Loucy (cell line): ENCODE data around the gene PPP1R12B.

Experiments
- H2AFZ ChIP-seq: fragments of 200-600 bp; sonication (generic); 2 replicates; pipeline ENCODE4 v1.6.0; 2016; ENCODE audit warnings: antibody characterized with exemption, mild to moderate bottlenecking, low read length, moderate library complexity
- H3F3A ChIP-seq: fragments of 200-600 bp; 2 replicates; pipeline ENCODE4 v1.6.0; 2016; ENCODE audit warnings: antibody characterized with exemption, low read depth, mild to moderate bottlenecking
- H3K27me3 ChIP-seq: fragments of 200-600 bp; sonication (generic); 2 replicates; pipeline ENCODE4 v1.6.1; 2014; ENCODE audit warnings: low read length, mild to moderate bottlenecking; ENCODE audit not compliant: insufficient read depth, poor library complexity, severe bottlenecking
- H3K36me3 ChIP-seq: fragments of 200-600 bp; sonication (generic); 2 replicates; pipeline ENCODE4 v1.6.1; 2016; ENCODE audit warnings: low read length; ENCODE audit not compliant: insufficient read depth
- H3K4me1 ChIP-seq: fragments of 200-600 bp; sonication (generic); 2 replicates; pipeline ENCODE4 v1.5.1; 2014; ENCODE audit warnings: low read length, mild to moderate bottlenecking; ENCODE audit not compliant: insufficient read depth, poor library complexity, severe bottlenecking
- H3K4me2 ChIP-seq: fragments of 200-600 bp; sonication (generic); 2 replicates; pipeline ENCODE4 v1.6.0; 2014; ENCODE audit warnings: antibody characterized with exemption, low read length, low read depth, mild to moderate bottlenecking; ENCODE audit not compliant: poor library complexity, severe bottlenecking
- H3K4me3 ChIP-seq: fragments of 200-600 bp; sonication (generic); 2 replicates; pipeline ENCODE4 v1.5.1; 2014; ENCODE audit warnings: low read length, mild to moderate bottlenecking, mixed read lengths; ENCODE audit not compliant: poor library complexity, severe bottlenecking
- H3K79me2 ChIP-seq: fragments of 200-600 bp; sonication (generic); 2 replicates; pipeline ENCODE4 v1.6.1; 2014; ENCODE audit warnings: low read length; ENCODE audit not compliant: insufficient read depth
- H3K9ac ChIP-seq: fragments of 200-600 bp; sonication (generic); 2 replicates; pipeline ENCODE4 v1.6.0; 2014; ENCODE audit warnings: mild to moderate bottlenecking, low read depth, low read length, moderate library complexity; ENCODE audit not compliant: poor library complexity, severe bottlenecking
- H3K9me2 ChIP-seq: fragments of 200-600 bp; sonication (generic); replicated peaks from 2 replicates; pipeline ENCODE4 v1.6.1; 2016; ENCODE audit warnings: low read depth, low read length, mixed read lengths
- H3K9me3 ChIP-seq: fragments of 200-600 bp; sonication (generic); 2 replicates; pipeline ENCODE4 v1.6.1; 2014; ENCODE audit warnings: mild to moderate bottlenecking, antibody characterized with exemption, low read length, low read depth; ENCODE audit not compliant: insufficient read depth
- H4K20me1 ChIP-seq: fragments of 200-600 bp; sonication (generic); 2 replicates; pipeline ENCODE4 v1.6.0; 2014; ENCODE audit warnings: antibody characterized with exemption, low read length, mild to moderate bottlenecking; ENCODE audit not compliant: insufficient read depth, poor library complexity, severe bottlenecking
- EZH2phosphoT487 ChIP-seq: fragments of 200-600 bp; IDR thresholded peaks from 2 replicates; pipeline ENCODE4 v1.6.1; 2018; ENCODE audit warnings: antibody characterized with exemption, mild to moderate bottlenecking, moderate library complexity, borderline replicate concordance
- TF ChIP-seq, protein P1 (sequence below): fragments of 200-600 bp; sonication (generic); conservative IDR thresholded peaks from 2 replicates; pipeline ENCODE4 v1.5.1; 2014; ENCODE audit warnings: mild to moderate bottlenecking, antibody characterized with exemption, low read length

PPP1R12B gene

GRCh38 chr1:202584707-202585589 is 236.4 kb downstream of the PPP1R12B start:
- Histone ChIP-seq H3K9me2 (no peaks in the 10 kb centered on the region), H3K9me3 (no peaks in the 10 kb centered on the region), H3K36me3 (no peaks in the 10 kb centered on the region; the same call in 1 of the 2 replicates), H3K79me2 (no peaks in the 10 kb centered on the region), H3K9ac (no peak overlapping the region), H3K4me3 (no peak overlapping the region), H3K27me3 (no peaks in the 10 kb centered on the region), H2AFZ (no peak overlapping the region), H3K4me2 (no peak overlapping the region), H3F3A (no peaks in the 10 kb centered on the region), H4K20me1 (no peaks in the 10 kb centered on the region), H3K4me1 (peaks cover 9% of the 10 kb centered on the region)
- no peak for TF ChIP-seq EZH2phosphoT487
- TF ChIP-seq, protein P1, sequence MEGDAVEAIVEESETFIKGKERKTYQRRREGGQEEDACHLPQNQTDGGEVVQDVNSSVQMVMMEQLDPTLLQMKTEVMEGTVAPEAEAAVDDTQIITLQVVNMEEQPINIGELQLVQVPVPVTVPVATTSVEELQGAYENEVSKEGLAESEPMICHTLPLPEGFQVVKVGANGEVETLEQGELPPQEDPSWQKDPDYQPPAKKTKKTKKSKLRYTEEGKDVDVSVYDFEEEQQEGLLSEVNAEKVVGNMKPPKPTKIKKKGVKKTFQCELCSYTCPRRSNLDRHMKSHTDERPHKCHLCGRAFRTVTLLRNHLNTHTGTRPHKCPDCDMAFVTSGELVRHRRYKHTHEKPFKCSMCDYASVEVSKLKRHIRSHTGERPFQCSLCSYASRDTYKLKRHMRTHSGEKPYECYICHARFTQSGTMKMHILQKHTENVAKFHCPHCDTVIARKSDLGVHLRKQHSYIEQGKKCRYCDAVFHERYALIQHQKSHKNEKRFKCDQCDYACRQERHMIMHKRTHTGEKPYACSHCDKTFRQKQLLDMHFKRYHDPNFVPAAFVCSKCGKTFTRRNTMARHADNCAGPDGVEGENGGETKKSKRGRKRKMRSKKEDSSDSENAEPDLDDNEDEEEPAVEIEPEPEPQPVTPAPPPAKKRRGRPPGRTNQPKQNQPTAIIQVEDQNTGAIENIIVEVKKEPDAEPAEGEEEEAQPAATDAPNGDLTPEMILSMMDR: no peak

DNA sequence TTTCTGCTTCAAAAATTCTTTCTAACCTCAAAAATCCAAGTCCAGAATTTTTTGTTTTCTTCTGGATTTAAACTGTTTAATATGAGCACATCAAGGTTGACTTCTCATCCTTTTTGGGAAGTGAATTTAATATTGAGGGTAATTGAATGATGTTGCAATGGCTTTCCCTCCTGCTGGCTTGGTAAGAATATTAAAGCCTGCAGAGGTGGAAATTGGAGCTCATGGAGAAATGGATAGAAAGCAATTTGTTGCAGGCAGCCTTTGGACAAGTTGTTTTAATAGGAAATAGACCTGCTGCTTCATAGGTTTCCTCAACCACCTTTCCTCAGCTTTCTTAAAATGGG is 237.1 kb downstream of the PPP1R12B start:
- H3F3A ChIP-seq: no peaks in the 10 kb centered on the region
- H3K36me3 ChIP-seq: no peaks in the 10 kb centered on the region; the same call in 1 of the 2 replicates
- H3K9me2 ChIP-seq: no peaks in the 10 kb centered on the region
- peaks cover 6% of the 10 kb centered on the region for H3K4me1 ChIP-seq
- H3K4me2 ChIP-seq: no peak overlapping the region
- H4K20me1 ChIP-seq: no peaks in the 10 kb centered on the region
- no peak overlapping the region for H3K4me3 ChIP-seq
- no peak overlapping the region for H3K9ac ChIP-seq
- H2AFZ ChIP-seq: no peak overlapping the region
- no peaks in the 10 kb centered on the region for H3K27me3 ChIP-seq
- no peaks in the 10 kb centered on the region for H3K79me2 ChIP-seq
- TF ChIP-seq, protein P1: no peak
- no peak for TF ChIP-seq EZH2phosphoT487
- H3K9me3 ChIP-seq: no peaks in the 10 kb centered on the region

DNA sequence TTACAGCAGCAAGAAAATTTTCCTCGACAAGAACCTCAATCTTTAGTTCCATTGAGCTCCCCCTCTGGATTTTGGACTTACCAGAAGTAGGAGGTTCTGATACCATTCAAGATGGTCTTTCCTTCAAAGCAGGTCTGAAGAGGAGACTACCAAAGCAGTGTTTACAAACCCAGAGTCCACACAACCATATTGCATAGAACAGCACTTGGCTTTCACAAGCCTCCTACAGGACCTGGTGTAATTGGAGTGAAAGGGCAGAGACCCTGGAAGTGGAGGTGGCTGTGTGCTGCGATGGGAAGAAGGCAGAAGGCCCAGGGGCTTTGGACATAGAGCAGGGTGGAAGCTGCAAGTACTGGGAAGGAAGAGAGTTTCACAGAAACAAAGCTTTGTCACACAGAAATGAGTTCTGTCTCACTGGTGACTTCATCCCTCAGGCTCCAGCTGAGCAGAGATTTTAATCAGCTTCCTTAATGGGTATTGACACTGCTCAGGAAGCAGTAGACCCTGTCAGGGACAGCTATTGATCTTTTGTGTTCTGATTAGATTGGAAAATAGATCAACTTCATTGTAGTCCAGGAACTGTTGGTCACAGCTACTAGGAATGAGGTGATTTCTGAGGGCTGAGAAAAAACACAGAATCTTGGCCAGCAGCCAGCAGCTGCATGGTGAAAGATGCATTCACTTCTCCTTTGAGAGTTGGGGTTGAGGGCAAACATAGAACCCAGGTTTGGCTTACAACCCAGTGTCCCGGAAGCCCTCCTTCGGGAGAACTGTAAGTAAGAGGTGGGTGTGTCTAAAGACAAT is 237.7 kb downstream of the PPP1R12B start:
- Histone ChIP-seq H3F3A (no peaks in the 10 kb centered on the region), H3K79me2 (no peaks in the 10 kb centered on the region), H4K20me1 (no peaks in the 10 kb centered on the region), H3K9ac (no peak overlapping the region), H3K9me2 (no peaks in the 10 kb centered on the region), H3K4me2 (no peak overlapping the region), H3K9me3 (no peaks in the 10 kb centered on the region), H3K4me1 (no peaks in the 10 kb centered on the region), H3K36me3 (no peaks in the 10 kb centered on the region; the same call in 1 of the 2 replicates), H2AFZ (no peak overlapping the region), H3K4me3 (no peak overlapping the region), H3K27me3 (no peaks in the 10 kb centered on the region)
- TF ChIP-seq, protein P1: no peak
- TF ChIP-seq EZH2phosphoT487: no peak
